Gastrocnemius medialis (tissue), 4 donors: ENCODE measurements around the gene HHATL. TPM values are rescaled to one million over a fixed set of nuclear protein-coding genes. Genes with fewer than 3 reads are reported as not detected.

Source experiments
- ATAC-seq, 2 donors: fragments of 150-250 bp; one replicate each; pipeline ENCODE4 v1.9.1; 2016
- DNase-seq, 2 donors: peaks; one replicate each; pipeline ENCODE4 v3.0.0-alpha.2; 2019
- H3K27ac ChIP-seq, 4 donors: fragments of 200-600 bp; sonication (generic); 1 replicate in 1 of 4; 2 replicates in 3 of 4; pipeline ENCODE4 v1.5.1; 2016 to 2018; ENCODE audit warnings: mild to moderate bottlenecking in 2 of 4, moderate library complexity in 1 of 4
- H3K27me3 ChIP-seq, 3 donors: fragments of 200-600 bp; sonication (generic) in 2 of 3; 1 replicate in 1 of 3; 2 replicates in 2 of 3; pipeline versions ENCODE4 v1.5.1 to v1.6.0; 2016 to 2019; ENCODE audit warnings: mild to moderate bottlenecking in 1 of 3, moderate library complexity in 1 of 3
- H3K36me3 ChIP-seq, 2 donors: fragments of 200-600 bp; sonication (generic) in 1 of 2; one replicate each; pipeline ENCODE4 v1.5.1; 2017 to 2018
- H3K4me1 ChIP-seq, 2 donors: fragments of 200-600 bp; sonication (generic) in 1 of 2; one replicate each; pipeline ENCODE4 v1.5.1; 2016 to 2017; ENCODE audit warnings: mild to moderate bottlenecking in 2 of 2
- H3K4me3 ChIP-seq, 4 donors: fragments of 200-600 bp; sonication (generic) in 3 of 4; 1 replicate in 1 of 4; 2 replicates in 3 of 4; pipeline ENCODE4 v1.5.1; 2016 to 2019; ENCODE audit warnings: mild to moderate bottlenecking in 2 of 4
- H3K9me3 ChIP-seq, 3 donors: fragments of 200-600 bp; sonication (generic) in 2 of 3; 1 replicate in 1 of 3; 2 replicates in 2 of 3; pipeline ENCODE4 v1.5.1; 2016 to 2019
- CTCF ChIP-seq, 5 experiments: fragments of 450-650 bp in 3 of 5; fragments of 200-600 bp in 2 of 5; sonication (generic) in 2 of 5; IDR thresholded peaks in 4 of 5; conservative IDR thresholded peaks in 1 of 5; 1 replicate in 4 of 5; 2 replicates in 1 of 5; pipeline ENCODE4 v1.5.1; 2016 to 2019; ENCODE audit warnings: antibody characterized with exemption in 5 of 5, mild to moderate bottlenecking in 3 of 5, moderate library complexity in 3 of 5
- POLR2A ChIP-seq, 2 donors: fragments of 450-650 bp; IDR thresholded peaks; one replicate each; pipeline ENCODE4 v1.6.1; 2017; ENCODE audit warnings: antibody characterized with exemption in 2 of 2, mild to moderate bottlenecking in 2 of 2, moderate library complexity in 2 of 2
- in situ Hi-C, 4 donors: fragments of 200-750 bp; cut with MboI; loops; one replicate each; pipeline versions ENCODE4 v1.15.0 to v1.8.0; 2017; ENCODE audit warnings: low sequenced_read_pairs in 4 of 4
- intact Hi-C: fragments of 100-400 bp; cut with DNase I; formaldehyde crosslinking; loops from one replicate; pipeline ENCODE4 v1.15.1; 2023; ENCODE audit warnings: low total_unique reads
- total RNA-seq, 4 donors: library from RNA; depleted of rRNA; stranded (reverse); fragments of >200 nt; gene quantifications; one replicate each; pipeline versions ENCODE4 v1.1.0 to v1.2.3, GENCODE V29; 2016

The HHATL gene
- total RNA-seq, 4 donors from 2014 or later = 78.0 to 309 (median 164) TPM

DNA sequence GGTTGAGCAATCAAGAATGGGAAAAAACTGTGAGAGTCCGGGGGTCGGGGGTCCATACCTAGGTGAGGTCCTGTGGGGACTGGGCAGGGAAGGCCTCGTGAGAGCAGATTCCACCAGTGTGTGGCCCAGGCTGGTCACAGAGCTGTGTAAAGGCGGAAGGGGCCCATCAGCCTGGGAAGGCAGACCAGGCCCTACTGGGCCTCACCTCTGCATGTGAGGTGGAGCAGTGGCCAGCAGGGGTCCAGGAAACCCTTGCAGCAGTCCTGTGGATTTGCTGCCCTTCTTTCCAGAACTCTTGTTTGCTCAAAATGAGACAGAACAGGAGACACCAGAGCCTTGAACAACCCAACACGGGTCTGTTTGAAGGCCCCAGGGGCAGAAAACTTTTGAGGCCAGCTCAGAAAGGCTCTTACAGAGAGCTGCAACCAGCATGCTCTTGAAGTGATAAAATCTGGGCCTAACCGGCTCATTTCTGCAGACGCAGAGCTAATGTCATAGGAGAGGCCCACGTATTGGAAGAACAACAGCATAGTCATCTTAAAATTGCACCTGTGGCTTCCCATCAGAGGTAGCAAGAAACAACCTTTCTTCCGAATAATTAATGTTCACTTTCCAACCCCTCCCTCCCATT, 30.3 kb upstream of the HHATL start:
- H3K36me3 ChIP-seq = no peaks in the 10 kb centered on the region
- H3K9me3 ChIP-seq = no peaks in the 10 kb centered on the region
- intact Hi-C loops (no loop called here), in situ Hi-C loops (loop anchor here in 1 of 4 donors (25.0 kb wide), 1 partner anchor 146 kb away; the partner anchor contains the start of genes SEC22C and SS18L2)
- no peak overlapping the region for H3K4me3 ChIP-seq
- DNase-seq = no peak
- no peak for TF ChIP-seq POLR2A (IDR thresholded peaks at IDR 0.05)
- TF ChIP-seq CTCF (IDR thresholded peaks at IDR 0.05 in 4 of 5, conservative IDR thresholded peaks at IDR 0.05 in 1 of 5) = no peak
- H3K27me3 ChIP-seq = no peaks in the 10 kb centered on the region
- no peak for ATAC-seq
- peak overlapping the region in 3 of 4 donors; percentile 13 to 91 (median 89) for H3K27ac ChIP-seq
- H3K4me1 ChIP-seq = peaks cover 28 to 34% of the 10 kb centered on the region in 2 donors

DNA sequence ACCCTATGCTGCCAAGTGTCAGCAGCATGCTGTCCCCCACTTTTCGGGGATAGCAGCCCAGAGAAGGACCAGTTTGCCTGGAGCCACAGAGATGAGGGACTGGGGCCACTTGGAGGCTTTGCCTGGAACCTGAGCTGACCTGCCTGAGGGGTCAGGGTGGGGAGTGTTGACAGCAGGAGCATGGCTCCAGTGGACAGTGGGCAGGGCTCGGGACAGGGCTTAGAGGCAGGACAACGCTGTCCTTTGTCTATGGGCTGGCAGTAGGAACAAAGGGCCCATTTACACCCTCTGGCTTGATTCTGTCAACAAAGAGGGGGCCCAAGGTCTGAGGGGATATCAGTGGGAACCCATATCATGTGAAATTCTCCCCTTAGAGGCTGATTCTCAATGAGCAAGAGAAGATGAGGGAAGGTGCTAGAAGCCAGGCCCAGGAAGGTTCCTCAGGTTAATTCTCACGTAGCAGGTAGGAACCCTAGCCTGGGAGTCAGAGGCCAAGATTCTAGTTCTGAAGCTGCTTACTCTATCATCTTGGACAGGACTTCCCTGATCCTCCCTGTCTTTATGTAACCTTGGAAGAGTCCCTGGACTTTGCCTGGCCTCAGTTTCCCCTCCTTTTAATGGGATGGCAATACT, 29.7 kb upstream of the HHATL start:
- Histone ChIP-seq H3K36me3 (no peaks in the 10 kb centered on the region), H3K4me3 (no peak overlapping the region), H3K9me3 (no peaks in the 10 kb centered on the region), H3K4me1 (peaks cover 34 to 38% of the 10 kb centered on the region in 2 donors), H3K27ac (peak overlapping the region in 3 of 4 donors; percentile 69 to 91 (median 89)), H3K27me3 (no peaks in the 10 kb centered on the region)
- in situ Hi-C loops = loop anchor here in 1 of 4 donors (25.0 kb wide), 1 partner anchor 145 kb away; the partner anchor contains the start of genes SEC22C and SS18L2
- intact Hi-C loops = no loop called here
- no peak for DNase-seq
- no peak for TF ChIP-seq POLR2A (IDR thresholded peaks at IDR 0.05)
- TF ChIP-seq CTCF (IDR thresholded peaks at IDR 0.05 in 4 of 5, conservative IDR thresholded peaks at IDR 0.05 in 1 of 5) = no peak
- no peak for ATAC-seq

DNA sequence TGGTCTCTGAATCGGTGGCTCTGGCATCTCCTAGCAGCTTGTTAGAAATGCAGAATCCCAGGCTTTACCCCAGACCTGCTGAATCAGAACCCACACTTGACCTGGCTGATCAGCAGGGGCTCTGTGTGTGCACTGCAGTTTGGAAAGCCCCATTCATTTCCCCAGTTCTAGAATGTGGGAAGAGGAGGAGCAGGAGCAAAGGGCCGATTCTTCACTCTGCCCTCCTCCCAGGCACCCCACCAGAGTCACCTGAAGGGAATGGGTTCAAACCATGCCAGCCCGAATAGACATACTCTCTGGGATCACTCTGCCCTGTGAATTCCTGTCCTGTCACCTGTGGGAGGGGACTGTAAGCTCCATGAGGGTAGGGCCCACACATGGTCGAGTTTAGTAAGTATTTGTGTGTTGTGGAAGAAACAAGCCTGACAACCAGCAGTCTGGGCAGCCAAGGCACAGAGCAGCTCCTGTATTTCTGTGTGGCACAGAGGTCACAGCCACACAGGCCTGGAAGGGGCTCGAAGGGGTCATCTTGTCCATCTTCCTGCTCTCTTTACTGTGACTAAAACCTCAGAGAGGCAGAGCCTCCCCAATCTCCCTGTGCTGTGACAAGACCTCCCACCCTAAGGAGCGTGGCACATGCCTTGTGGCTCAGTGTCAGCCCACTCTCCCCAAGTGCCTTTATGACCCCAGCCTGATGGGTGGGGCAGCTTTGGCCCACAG, 29.0 kb upstream of the HHATL start:
- H3K4me1 ChIP-seq = peaks cover 37 to 38% of the 10 kb centered on the region in 2 donors
- H3K4me3 ChIP-seq = no peak overlapping the region
- DNase-seq (no peak), ATAC-seq (no peak)
- peak overlapping the region; percentile 69 to 91 (median 82) for H3K27ac ChIP-seq
- in situ Hi-C loops = loop anchor here in 1 of 4 donors (25.0 kb wide), 1 partner anchor 144 kb away; the partner anchor contains the start of genes SEC22C and SS18L2
- intact Hi-C loops = no loop called here
- no peaks in the 10 kb centered on the region for H3K36me3 ChIP-seq
- H3K27me3 ChIP-seq = no peaks in the 10 kb centered on the region
- TF ChIP-seq POLR2A (IDR thresholded peaks at IDR 0.05) (no peak), CTCF (IDR thresholded peaks at IDR 0.05 in 4 of 5, conservative IDR thresholded peaks at IDR 0.05 in 1 of 5) (no peak)
- H3K9me3 ChIP-seq = no peaks in the 10 kb centered on the region

DNA sequence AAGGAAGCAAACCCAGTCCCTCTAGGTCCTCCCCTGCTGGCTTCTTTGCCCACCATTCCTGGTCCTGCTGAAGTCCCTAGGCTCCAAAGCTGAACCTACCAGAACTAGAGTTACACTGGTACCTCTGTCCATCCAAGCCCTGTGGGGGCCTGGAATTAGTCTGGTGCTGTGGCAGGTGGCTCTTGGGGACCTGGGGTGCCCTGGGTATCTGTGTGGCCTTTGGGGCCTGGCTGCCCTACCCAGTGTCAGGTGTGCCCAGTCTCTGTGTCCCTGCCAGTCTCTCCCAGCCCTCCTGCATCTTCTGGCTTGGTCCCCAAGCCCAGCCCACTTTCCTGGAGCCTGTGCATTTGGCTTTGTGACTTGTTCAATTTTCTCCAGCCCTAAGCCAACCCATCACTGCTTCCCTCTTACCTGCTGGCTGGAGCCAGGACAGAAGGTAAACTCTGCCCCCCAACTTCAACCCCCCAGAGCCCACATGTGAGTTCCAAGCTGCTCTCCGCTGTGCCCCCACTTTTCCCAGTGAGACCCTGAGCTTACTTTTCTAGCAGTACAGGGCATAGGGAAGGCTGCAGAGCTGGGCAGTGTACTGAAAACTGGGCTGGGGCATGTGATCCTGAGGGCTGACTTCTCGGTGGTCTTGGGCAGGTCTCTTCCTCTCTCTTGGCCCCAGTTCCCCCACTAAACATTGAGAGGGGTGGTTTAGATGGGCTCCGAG, 28.3 kb upstream of the HHATL start:
- intact Hi-C loops = no loop called here
- ATAC-seq = peak in 1 of 2 donors; percentile 16

More for the DNA sequence above, 28.3 kb upstream of the HHATL start:
- H3K27me3 ChIP-seq = no peaks in the 10 kb centered on the region
- H3K4me3 ChIP-seq = no peak overlapping the region
- no peak for DNase-seq
- TF ChIP-seq POLR2A (IDR thresholded peaks at IDR 0.05) (no peak), CTCF (IDR thresholded peaks at IDR 0.05 in 4 of 5, conservative IDR thresholded peaks at IDR 0.05 in 1 of 5) (no peak)
- no peaks in the 10 kb centered on the region for H3K36me3 ChIP-seq
- in situ Hi-C loops = loop anchor here in 1 of 4 donors (25.0 kb wide), 1 partner anchor 144 kb away; the partner anchor contains the start of genes SEC22C and SS18L2
- H3K27ac ChIP-seq = peak overlapping the region; percentile 69 to 91 (median 82)
- H3K4me1 ChIP-seq = peaks cover 30 to 38% of the 10 kb centered on the region in 2 donors
- H3K9me3 ChIP-seq = no peaks in the 10 kb centered on the region
